Osteocyte (in vitro differentiated cells): ENCODE data around the gene C1QL3. TPM values are rescaled to one million over a fixed set of nuclear protein-coding genes. Genes with fewer than 3 reads are reported as not detected.

Experiments
- DNase-seq: peaks from one replicate; pipeline ENCODE4 v3.0.0; 2021; ENCODE audit warnings: mixed read lengths; ENCODE audit not compliant: unreplicated experiment; ENCODE audit errors: extremely low spot score
- H3K27ac Mint-ChIP-seq: one replicate; pipeline ENCODE4 v1.8.0; 2021; ENCODE audit warnings: mild to moderate bottlenecking, mixed read lengths; ENCODE audit not compliant: unreplicated experiment
- H3K27me3 Mint-ChIP-seq: one replicate; pipeline ENCODE4 v1.8.0; 2021; ENCODE audit warnings: mixed read lengths; ENCODE audit not compliant: unreplicated experiment
- H3K36me3 Mint-ChIP-seq: one replicate; pipeline ENCODE4 v1.8.0; 2021; ENCODE audit warnings: mixed read lengths; ENCODE audit not compliant: unreplicated experiment
- H3K4me1 Mint-ChIP-seq: one replicate; pipeline ENCODE4 v1.8.0; 2021; ENCODE audit warnings: mixed read lengths; ENCODE audit not compliant: unreplicated experiment
- H3K4me3 Mint-ChIP-seq: one replicate; pipeline ENCODE4 v1.8.0; 2021; ENCODE audit warnings: mild to moderate bottlenecking, moderate library complexity, mixed read lengths; ENCODE audit not compliant: unreplicated experiment
- H3K9me3 Mint-ChIP-seq: one replicate; pipeline ENCODE4 v1.8.0; 2021; ENCODE audit warnings: mixed read lengths; ENCODE audit not compliant: unreplicated experiment
- total RNA-seq: library from RNA; stranded (reverse); gene quantifications from 2 replicates; pipeline ENCODE4 v1.2.1, GENCODE V29; 2021
- TF ChIP-seq, protein P1 (sequence below): fragments of 200-600 bp; sonication (generic); IDR thresholded peaks from 2 replicates; pipeline ENCODE4 v1.5.0; 2021; ENCODE audit warnings: antibody characterized with exemption, mild to moderate bottlenecking, moderate library complexity

Gene C1QL3
- total RNA-seq, 1 donor from 2014 or later, result not detected

DNA sequence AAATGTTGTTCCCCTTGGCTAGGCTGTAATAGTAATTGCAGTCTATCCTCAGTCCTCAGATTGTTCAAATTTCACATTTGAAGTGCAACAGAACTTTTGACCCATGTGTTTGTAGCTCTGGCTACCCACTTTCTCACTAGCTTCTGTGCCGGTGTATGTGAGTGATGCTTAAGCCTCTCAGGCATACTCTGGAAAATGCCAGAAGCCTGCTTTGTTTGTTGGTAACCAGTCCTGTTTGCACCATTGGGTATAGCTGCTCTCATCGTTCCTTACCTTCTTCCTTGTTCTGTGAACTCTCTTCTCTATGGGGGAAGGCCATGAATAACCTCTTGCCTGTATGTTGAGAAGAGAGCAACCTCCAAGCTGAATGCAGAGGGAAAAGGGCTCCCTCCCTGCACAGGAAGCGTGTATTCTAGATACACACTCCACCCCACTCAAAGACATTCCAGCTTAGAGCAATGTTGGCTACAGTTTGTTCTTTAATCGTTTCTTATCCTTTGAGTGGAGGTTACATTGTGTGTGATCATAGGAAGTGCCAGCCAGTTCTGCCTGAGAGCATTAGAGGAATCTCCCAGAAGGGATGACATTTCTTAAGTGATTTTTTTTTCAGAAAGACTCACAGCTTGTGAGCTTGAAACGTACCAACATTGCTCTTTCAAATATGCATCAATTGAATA lies 40.5 kb downstream of the C1QL3 start:
- no peak for DNase-seq
- no peaks in the 10 kb centered on the region for H3K9me3 Mint-ChIP-seq
- H3K4me3 Mint-ChIP-seq, result no peak overlapping the region
- no peaks in the 10 kb centered on the region for H3K27me3 Mint-ChIP-seq
- no peak overlapping the region for H3K27ac Mint-ChIP-seq
- H3K36me3 Mint-ChIP-seq, result no peaks in the 10 kb centered on the region
- no peaks in the 10 kb centered on the region for H3K4me1 Mint-ChIP-seq
- TF ChIP-seq, protein P1, sequence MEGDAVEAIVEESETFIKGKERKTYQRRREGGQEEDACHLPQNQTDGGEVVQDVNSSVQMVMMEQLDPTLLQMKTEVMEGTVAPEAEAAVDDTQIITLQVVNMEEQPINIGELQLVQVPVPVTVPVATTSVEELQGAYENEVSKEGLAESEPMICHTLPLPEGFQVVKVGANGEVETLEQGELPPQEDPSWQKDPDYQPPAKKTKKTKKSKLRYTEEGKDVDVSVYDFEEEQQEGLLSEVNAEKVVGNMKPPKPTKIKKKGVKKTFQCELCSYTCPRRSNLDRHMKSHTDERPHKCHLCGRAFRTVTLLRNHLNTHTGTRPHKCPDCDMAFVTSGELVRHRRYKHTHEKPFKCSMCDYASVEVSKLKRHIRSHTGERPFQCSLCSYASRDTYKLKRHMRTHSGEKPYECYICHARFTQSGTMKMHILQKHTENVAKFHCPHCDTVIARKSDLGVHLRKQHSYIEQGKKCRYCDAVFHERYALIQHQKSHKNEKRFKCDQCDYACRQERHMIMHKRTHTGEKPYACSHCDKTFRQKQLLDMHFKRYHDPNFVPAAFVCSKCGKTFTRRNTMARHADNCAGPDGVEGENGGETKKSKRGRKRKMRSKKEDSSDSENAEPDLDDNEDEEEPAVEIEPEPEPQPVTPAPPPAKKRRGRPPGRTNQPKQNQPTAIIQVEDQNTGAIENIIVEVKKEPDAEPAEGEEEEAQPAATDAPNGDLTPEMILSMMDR, result no peak

DNA sequence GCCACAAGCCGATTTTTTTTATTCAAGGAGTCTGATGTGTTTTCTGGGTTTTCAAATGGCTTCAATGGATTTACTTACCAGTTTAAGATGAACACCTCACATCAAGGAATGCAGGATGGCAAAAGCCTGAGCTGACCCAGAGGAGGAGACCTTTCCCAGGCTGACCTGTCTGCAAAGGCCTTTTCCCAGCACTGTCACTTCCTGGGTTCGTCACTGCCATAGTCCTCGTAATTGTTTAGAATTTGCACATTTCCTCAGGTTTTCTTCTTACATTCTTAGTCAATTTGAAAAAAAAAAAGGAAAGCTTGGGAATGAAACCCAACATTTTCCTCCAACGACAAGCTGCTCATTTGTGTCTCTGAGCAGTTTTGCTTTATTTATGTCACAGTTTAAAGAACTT lies 42.9 kb downstream of the C1QL3 start:
- Mint-ChIP-seq H3K4me1 (no peaks in the 10 kb centered on the region), H3K36me3 (no peaks in the 10 kb centered on the region), H3K27me3 (no peaks in the 10 kb centered on the region), H3K27ac (no peak overlapping the region), H3K9me3 (no peaks in the 10 kb centered on the region), H3K4me3 (no peak overlapping the region)
- DNase-seq, result no peak
- TF ChIP-seq, protein P1, result no peak

DNA sequence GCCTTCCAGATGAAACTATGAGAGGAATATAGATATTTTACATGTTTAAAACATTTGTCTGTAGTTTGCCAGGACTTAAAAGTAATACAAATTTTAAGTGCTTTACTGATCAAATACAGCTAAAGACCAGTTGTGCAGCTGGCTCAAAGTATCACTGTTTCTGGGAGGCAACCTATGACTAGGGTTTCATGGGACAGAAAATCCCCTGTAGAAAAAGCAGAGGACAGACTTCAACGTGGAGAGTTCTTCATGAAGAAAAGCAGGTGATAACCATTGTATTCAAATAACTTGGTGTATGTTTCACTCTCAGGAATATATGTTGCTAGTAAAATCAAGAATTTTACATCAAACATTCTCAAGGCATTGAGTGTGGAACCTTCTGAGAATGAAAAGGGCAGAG lies 43.9 kb downstream of the C1QL3 start:
- no peaks in the 10 kb centered on the region for H3K9me3 Mint-ChIP-seq
- TF ChIP-seq, protein P1, result no peak
- H3K27ac Mint-ChIP-seq, result no peak overlapping the region

DNA sequence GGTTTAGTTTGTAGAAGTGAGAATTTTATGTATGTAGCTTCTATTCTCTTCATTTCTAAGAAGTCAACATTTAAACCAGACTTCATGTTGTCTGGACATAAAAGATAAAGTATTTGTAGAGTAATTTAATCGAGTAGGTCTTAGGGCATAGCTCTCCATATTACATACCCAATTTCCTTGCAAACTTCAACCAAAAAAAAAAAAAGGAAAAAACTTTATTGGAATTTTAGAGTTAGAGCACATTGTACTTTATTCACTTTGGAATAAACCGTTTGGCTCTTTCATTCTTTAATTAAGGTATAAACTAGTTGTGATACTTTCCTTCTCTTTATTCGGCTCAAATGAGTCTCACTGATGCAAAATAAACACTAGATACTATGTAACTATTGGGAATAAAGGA lies 48.9 kb downstream of the C1QL3 start:
- no peaks in the 10 kb centered on the region for H3K27me3 Mint-ChIP-seq
- no peak overlapping the region for H3K27ac Mint-ChIP-seq
- no peaks in the 10 kb centered on the region for H3K9me3 Mint-ChIP-seq
- TF ChIP-seq, protein P1, result no peak
- no peak for DNase-seq
- no peaks in the 10 kb centered on the region for H3K4me1 Mint-ChIP-seq
- H3K4me3 Mint-ChIP-seq, result no peak overlapping the region
- H3K36me3 Mint-ChIP-seq, result no peaks in the 10 kb centered on the region

More for the DNA sequence above, 43.9 kb downstream of the C1QL3 start:
- no peak overlapping the region for H3K4me3 Mint-ChIP-seq
- H3K27me3 Mint-ChIP-seq, result no peaks in the 10 kb centered on the region
- no peak for DNase-seq
- H3K36me3 Mint-ChIP-seq, result no peaks in the 10 kb centered on the region
- no peaks in the 10 kb centered on the region for H3K4me1 Mint-ChIP-seq

DNA sequence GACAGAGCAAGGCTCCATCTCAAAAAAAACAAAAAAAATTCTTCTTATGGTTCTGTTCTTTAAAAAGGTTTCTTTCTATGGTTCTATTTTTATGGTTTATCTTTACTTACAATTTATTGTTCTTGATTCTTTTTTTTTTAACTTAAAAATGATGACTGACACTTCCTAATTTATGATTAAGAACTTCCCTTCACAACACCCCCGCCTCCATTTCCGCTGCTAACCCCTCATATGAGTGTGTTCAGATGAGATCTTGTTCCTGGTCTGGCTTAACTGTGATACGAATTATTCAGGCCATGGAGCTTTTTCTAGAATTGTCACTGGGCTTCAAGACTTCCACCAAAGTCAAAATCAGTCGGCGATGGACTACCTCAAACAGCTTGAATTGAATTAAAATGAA lies 50.9 kb downstream of the C1QL3 start:
- Mint-ChIP-seq H3K27me3 (no peaks in the 10 kb centered on the region), H3K4me1 (no peaks in the 10 kb centered on the region), H3K36me3 (no peaks in the 10 kb centered on the region), H3K4me3 (no peak overlapping the region), H3K9me3 (no peaks in the 10 kb centered on the region), H3K27ac (no peak overlapping the region)
- TF ChIP-seq, protein P1, result no peak
- DNase-seq, result no peak
